H1 (cell line): ENCODE results near the gene GNG12. TPM values are rescaled to one million over a fixed set of nuclear protein-coding genes. Genes with fewer than 3 reads are reported as not detected.

Source experiments
- CTCF ChIA-PET: fragments of 300-600 bp; sonication (Branson Sonifier 250); formaldehyde crosslinking; loops from one replicate; lab custom pipeline; 2021; ENCODE audit not compliant: partially characterized antibody; lab: Charles Lee
- POLR2A ChIA-PET: fragments of 300-600 bp; sonication (Branson Sonifier 250); formaldehyde crosslinking; loops from one replicate; lab custom pipeline; 2021; ENCODE audit warnings: inconsistent platforms; ENCODE audit not compliant: partially characterized antibody; lab: Charles Lee
- DNase-seq, 2 experiments: peaks; one replicate each; pipeline versions ENCODE4 v3.0.0 to v3.0.0-alpha.2; 2010 to 2022; ENCODE audit warnings: low spot score in 2 of 2, low read depth in 1 of 2, mixed read lengths in 1 of 2
- FAIRE-seq: peaks from 2 replicates; lab custom pipeline; 2011; peaks lifted over from hg19 to GRCh38; lab: Jason Lieb, UNC
- H2AFZ ChIP-seq: 2 replicates; pipeline ENCODE4 v1.8.1; 2012; ENCODE audit warnings: low read length, inconsistent platforms
- H2AK5ac ChIP-seq: 2 replicates; pipeline ENCODE4 v1.6.1; 2013; ENCODE audit warnings: low read depth, low read length
- H2BK120ac ChIP-seq: replicated peaks from 2 replicates; pipeline ENCODE3; 2013; ENCODE audit warnings: low read depth, low read length, inconsistent platforms
- H2BK12ac ChIP-seq: 2 replicates; pipeline ENCODE4 v1.6.1; 2013; ENCODE audit warnings: low read depth, low read length
- H2BK15ac ChIP-seq: 2 replicates; pipeline ENCODE4 v1.6.1; 2013; ENCODE audit warnings: low read length
- H2BK20ac ChIP-seq: 2 replicates; pipeline ENCODE4 v1.6.1; 2013; ENCODE audit warnings: low read length
- H2BK5ac ChIP-seq: 2 replicates; pipeline ENCODE4 v1.6.1; 2013; ENCODE audit warnings: low read depth, low read length
- H3K14ac ChIP-seq: 2 replicates; pipeline ENCODE4 v1.6.1; 2013; ENCODE audit warnings: inconsistent platforms; ENCODE audit not compliant: insufficient read length
- H3K18ac ChIP-seq: 2 replicates; pipeline ENCODE4 v1.6.1; 2013; ENCODE audit warnings: low read length; ENCODE audit errors: extremely low read depth
- H3K23ac ChIP-seq: 2 replicates; pipeline ENCODE4 v1.6.1; 2013; ENCODE audit warnings: inconsistent platforms; ENCODE audit not compliant: insufficient read length
- H3K23me2 ChIP-seq: 2 replicates; pipeline ENCODE4 v1.6.1; 2013; ENCODE audit warnings: low read depth, low read length
- H3K27ac ChIP-seq: 2 replicates; pipeline ENCODE4 v1.6.1; 2011; ENCODE audit warnings: low read depth, low read length, inconsistent platforms
- H3K27me3 ChIP-seq, 4 experiments: replicated peaks in 1 of 4; 1 replicate in 1 of 4; 2 replicates in 3 of 4; pipeline versions ENCODE4 v1.6.1 to v1.8.1; 2011 to 2013; ENCODE audit warnings: low read length in 3 of 4, mild to moderate bottlenecking in 3 of 4, inconsistent platforms in 2 of 4, mixed read lengths in 2 of 4, moderate library complexity in 1 of 4; ENCODE audit not compliant: control insufficient read depth in 3 of 4, insufficient read depth in 3 of 4; ENCODE audit errors: extremely low read depth in 1 of 4
- H3K36me3 ChIP-seq, 4 experiments: 2 replicates each; pipeline versions ENCODE4 v1.6.1 to v1.8.1; 2011 to 2013; ENCODE audit warnings: mild to moderate bottlenecking in 4 of 4, low read length in 3 of 4, moderate library complexity in 2 of 4, control low read depth in 1 of 4, inconsistent platforms in 1 of 4; ENCODE audit not compliant: insufficient read depth in 4 of 4, control insufficient read depth in 2 of 4
- H3K4ac ChIP-seq: replicated peaks from 2 replicates; pipeline ENCODE3; 2013; ENCODE audit warnings: low read length, low read depth, mixed read lengths, inconsistent platforms; ENCODE audit not compliant: insufficient read length
- H3K4me1 ChIP-seq, 4 experiments: replicated peaks in 1 of 4; 1 replicate in 1 of 4; 2 replicates in 3 of 4; pipeline versions ENCODE4 v1.6.1 to v1.8.1; 2011 to 2013; ENCODE audit warnings: low read length in 3 of 4, inconsistent platforms in 2 of 4, mixed read lengths in 1 of 4; ENCODE audit not compliant: insufficient read depth in 4 of 4, control insufficient read depth in 3 of 4
- H3K4me2 ChIP-seq, 2 experiments: 2 replicates each; pipeline versions ENCODE4 v1.6.1 to v1.8.1; 2011 to 2013; ENCODE audit warnings: low read depth in 2 of 2, low read length in 2 of 2, control low read depth in 1 of 2, inconsistent platforms in 1 of 2, mild to moderate bottlenecking in 1 of 2; ENCODE audit not compliant: insufficient read depth in 1 of 2
- H3K4me3 ChIP-seq, 4 experiments: fragments of 200-600, 300-600 bp in 1 of 4; sonication (generic), shearing (Covaris generic), sonication (Bioruptor Twin) in 1 of 4; 2 replicates each; pipeline versions ENCODE4 v1.5.1 to v1.8.1; 2011 to 2016; ENCODE audit warnings: low read length in 4 of 4, low read depth in 3 of 4, control low read depth in 2 of 4, inconsistent platforms in 2 of 4, mild to moderate bottlenecking in 2 of 4, mixed read lengths in 1 of 4, moderate library complexity in 1 of 4; ENCODE audit not compliant: insufficient read depth in 2 of 4; ENCODE audit errors: extremely low read depth in 1 of 4
- H3K56ac ChIP-seq: replicated peaks from 2 replicates; pipeline ENCODE3; 2013; ENCODE audit warnings: low read depth, mild to moderate bottlenecking, mixed read lengths, low read length, inconsistent platforms; ENCODE audit not compliant: insufficient read length
- H3K79me1 ChIP-seq: 2 replicates; pipeline ENCODE4 v1.6.1; 2013; ENCODE audit warnings: low read depth, low read length, control low read depth
- H3K79me2 ChIP-seq, 2 experiments: 2 replicates each; pipeline versions ENCODE4 v1.6.1 to v1.8.1; 2012 to 2013; ENCODE audit warnings: low read length in 2 of 2, mild to moderate bottlenecking in 2 of 2, inconsistent platforms in 1 of 2; ENCODE audit not compliant: insufficient read depth in 2 of 2, control insufficient read depth in 1 of 2
- H3K9ac ChIP-seq, 4 experiments: replicated peaks in 1 of 4; 1 replicate in 1 of 4; 2 replicates in 3 of 4; pipeline versions ENCODE4 v1.6.1 to v1.8.1; 2011 to 2013; ENCODE audit warnings: low read depth in 3 of 4, low read length in 3 of 4, control low read depth in 2 of 4, mild to moderate bottlenecking in 2 of 4, moderate library complexity in 2 of 4, inconsistent platforms in 1 of 4; ENCODE audit errors: extremely low read depth in 1 of 4
- H3K9me3 ChIP-seq, 2 experiments: 2 replicates each; pipeline versions ENCODE4 v1.6.1 to v1.8.1; 2012 to 2013; ENCODE audit warnings: mild to moderate bottlenecking in 2 of 2, moderate library complexity in 2 of 2, control low read depth in 1 of 2, inconsistent platforms in 1 of 2, low read depth in 1 of 2, low read length in 1 of 2, mixed read lengths in 1 of 2; ENCODE audit not compliant: insufficient read depth in 2 of 2
- H4K20me1 ChIP-seq, 2 experiments: replicated peaks in 1 of 2; 2 replicates each; pipeline versions ENCODE3 to v1.8.1; 2011 to 2013; ENCODE audit warnings: inconsistent platforms in 2 of 2, low read length in 2 of 2, mild to moderate bottlenecking in 1 of 2; ENCODE audit not compliant: insufficient read depth in 2 of 2, control insufficient read depth in 1 of 2
- H4K5ac ChIP-seq: 2 replicates; pipeline ENCODE4 v1.6.1; 2013; ENCODE audit warnings: low read length, low read depth, mixed read lengths, inconsistent platforms; ENCODE audit not compliant: insufficient read length
- H4K8ac ChIP-seq: 2 replicates; pipeline ENCODE4 v1.8.0; 2013; ENCODE audit warnings: mild to moderate bottlenecking, moderate library complexity, low read length, inconsistent platforms; ENCODE audit not compliant: insufficient read depth; ENCODE audit errors: extremely low read depth
- H4K91ac ChIP-seq: replicated peaks from 2 replicates; pipeline ENCODE3; 2013; ENCODE audit warnings: low read length, mixed read lengths, inconsistent platforms; ENCODE audit not compliant: insufficient read length
- CTBP2 ChIP-seq: IDR thresholded peaks from 2 replicates; pipeline ENCODE4 v1.7.0; 2011; ENCODE audit warnings: borderline replicate concordance, mild to moderate bottlenecking, moderate library complexity, mixed read lengths, low read length; ENCODE audit not compliant: insufficient read depth, insufficient read length
- GTF2F1 ChIP-seq: IDR thresholded peaks from 2 replicates; pipeline ENCODE4 v1.6.1; 2012; ENCODE audit warnings: low read depth, low read length, improper control_type of control experiment, borderline replicate concordance
- JUND ChIP-seq: IDR thresholded peaks from 2 replicates; pipeline ENCODE4 v1.6.1; 2011; ENCODE audit warnings: mild to moderate bottlenecking, improper control_type of control experiment, low read length
- KDM5A ChIP-seq: fragments of 200-600 bp; IDR thresholded peaks from 2 replicates; pipeline ENCODE4 v1.7.1; 2012; ENCODE audit warnings: mild to moderate bottlenecking, low read length, inconsistent platforms, mixed read lengths
- NANOG ChIP-seq: IDR thresholded peaks from 2 replicates; pipeline ENCODE4 v1.6.1; 2011; ENCODE audit warnings: low read length, low read depth, mild to moderate bottlenecking, inconsistent platforms; ENCODE audit not compliant: insufficient read depth, poor library complexity, severe bottlenecking
- POLR2A ChIP-seq, 2 experiments: IDR thresholded peaks; 1 replicate in 1 of 2; 2 replicates in 1 of 2; pipeline ENCODE4 v1.6.1; 2011; ENCODE audit warnings: low read depth in 2 of 2, low read length in 2 of 2, mild to moderate bottlenecking in 2 of 2; ENCODE audit errors: control extremely low read depth in 1 of 2
- RFX5 ChIP-seq: IDR thresholded peaks from 2 replicates; pipeline ENCODE4 v1.6.1; 2011; ENCODE audit warnings: low read depth, low read length, improper control_type of control experiment, borderline replicate concordance
- SIN3A ChIP-seq, 2 experiments: IDR thresholded peaks in 1 of 2; conservative IDR thresholded peaks in 1 of 2; 2 replicates each; pipeline ENCODE4 v1.6.1; 2011 to 2012; ENCODE audit warnings: low read length in 2 of 2, improper control_type of control experiment in 1 of 2, low read depth in 1 of 2, mild to moderate bottlenecking in 1 of 2
- SP2 ChIP-seq: IDR thresholded peaks from 2 replicates; pipeline ENCODE4 v1.6.1; 2012; ENCODE audit warnings: mild to moderate bottlenecking, low read length, inconsistent platforms
- SRF ChIP-seq: IDR thresholded peaks from 2 replicates; pipeline ENCODE4 v1.6.1; 2011; ENCODE audit warnings: mild to moderate bottlenecking, low read depth, low read length, moderate library complexity
- TBP ChIP-seq: IDR thresholded peaks from 2 replicates; pipeline ENCODE4 v1.6.1; 2011; ENCODE audit warnings: low read depth, low read length, improper control_type of control experiment
- YY1 ChIP-seq: IDR thresholded peaks from 2 replicates; pipeline ENCODE4 v1.6.1; 2011; ENCODE audit warnings: low read depth, mild to moderate bottlenecking, low read length
- WGBS, 2 experiments: shearing (Covaris generic) in 1 of 2; methylation state at CpG; one replicate each; pipeline versions ENCODE4 v1.1.6 to v1.1.7; 2013 to 2015; ENCODE audit warnings: low lambda C conversion rate in 2 of 2, mixed read lengths in 2 of 2, inconsistent platforms in 1 of 2, low coverage in 1 of 2, missing lambda C conversion rate in 1 of 2; ENCODE audit not compliant: insufficient replicate concordance in 2 of 2, insufficient coverage in 1 of 2, insufficient read length in 1 of 2; ENCODE audit errors: extremely low coverage in 1 of 2, missing lambda C conversion rate in 1 of 2; 5-methylcytosine and 5-hydroxymethylcytosine counted together
- polyA plus RNA-seq, 7 experiments: library from polyadenylated mRNA; depleted of rRNA in 3 of 7; stranded (reverse) in 5 of 7; unstranded in 2 of 7; fragments of >200 nt in 5 of 7; fragments of 200-250 nt in 2 of 7; gene quantifications; 1 replicate in 5 of 7; 2 replicates in 1 of 7; 4 replicates in 1 of 7; pipeline versions ENCODE4 v1.2.1 to v1.2.3, GENCODE V29; 2011 to 2013; ENCODE audit warnings: missing spikeins in 2 of 7, mixed read lengths in 2 of 7
- total RNA-seq: library from RNA; stranded (reverse); fragmentation: NEBNext Ultra II Directional; extraction: Animal tissue kit (Norgen Biotek cat#: 25700); gene quantifications from 2 replicates; pipeline ENCODE4 v1.2.1, GENCODE V29; 2021

Gene GNG12
- total and polyA plus RNA-seq, 2 of the 8 experiments (the other 6 are each of a cell fraction or from before 2014, with no cell fraction given), result 11.4 to 35.8 TPM

- no peak for FAIRE-seq
- POLR2A ChIA-PET, result no interaction called here
Observed at GRCh38 chr1:67761091-67761490, 72.2 kb downstream of the GNG12 start.

More at GRCh38 chr1:67761091-67761490, 72.2 kb downstream of the GNG12 start:
- no peaks in the 10 kb centered on the region for H3K4me1 ChIP-seq
- no peaks in the 10 kb centered on the region for H3K79me2 ChIP-seq
- H3K18ac ChIP-seq, result no peak overlapping the region
- H3K14ac ChIP-seq, result no peak overlapping the region
- H3K23ac ChIP-seq, result no peak overlapping the region
- H3K4ac ChIP-seq, result no peak overlapping the region
- no peak overlapping the region for H3K27ac ChIP-seq
- 77% methylated on average over 2 of the region's 2 CpGs; no CpG with 5 or more reads in 1 of the 2 experiments for WGBS, 2 experiments
- no peaks in the 10 kb centered on the region for H3K79me1 ChIP-seq
- no peak overlapping the region for H4K91ac ChIP-seq
- H3K9ac ChIP-seq, result no peak overlapping the region
- no peak overlapping the region for H2AK5ac ChIP-seq
- no peak overlapping the region for H3K56ac ChIP-seq
- no peak overlapping the region for H2BK15ac ChIP-seq
- H3K4me2 ChIP-seq, result no peak overlapping the region
- H2BK120ac ChIP-seq, result no peak overlapping the region
- no peaks in the 10 kb centered on the region; a peak in 1 of 7 replicates for H3K27me3 ChIP-seq
- H2AFZ ChIP-seq, result no peak overlapping the region
- no peak overlapping the region for H2BK5ac ChIP-seq
- no peak overlapping the region for H4K5ac ChIP-seq
- H3K9me3 ChIP-seq, result no peaks in the 10 kb centered on the region
- no peak overlapping the region for H4K8ac ChIP-seq
- CTCF ChIA-PET, result interaction anchor here (0.6 to 12.6 kb wide), 51 partner anchors 9 to 548 kb away, joined by 3 to 161 read pairs (median 6); partner anchors contain the start of gene GADD45A
- DNase-seq, result no peak
- no peak overlapping the region for H2BK12ac ChIP-seq
- H2BK20ac ChIP-seq, result no peak overlapping the region
- H3K23me2 ChIP-seq, result peaks cover 1% of the 10 kb centered on the region; the same call in 1 of the 2 replicates
- TF ChIP-seq SP2, result no peak
- TF ChIP-seq SIN3A (conservative IDR thresholded peaks at IDR 0.05 in 1 of 2, IDR thresholded peaks at IDR 0.05 in 1 of 2; ENCODE audit: low read depth in 1 of 2, low read length in 2 of 2), result no peak
- no peak for TF ChIP-seq TBP
- TF ChIP-seq SRF, result no peak
- no peak for TF ChIP-seq RFX5
- no peak for TF ChIP-seq GTF2F1
- no peak for TF ChIP-seq NANOG
- TF ChIP-seq JUND, result no peak
- no peak for TF ChIP-seq YY1
- TF ChIP-seq KDM5A, result no peak
- TF ChIP-seq POLR2A (IDR thresholded peaks at IDR 0.05; ENCODE audit: control extremely low read depth in 1 of 2, low read depth in 2 of 2, low read length in 2 of 2), result no peak
- TF ChIP-seq CTBP2, result no peak
- H3K4me3 ChIP-seq, result no peak overlapping the region
- H4K20me1 ChIP-seq, result no peaks in the 10 kb centered on the region
- no peaks in the 10 kb centered on the region for H3K36me3 ChIP-seq
